ENCODE results near the gene EFEMP1. TPM values are rescaled to one million over a fixed set of nuclear protein-coding genes. Genes with fewer than 3 reads are reported as not detected.

Gene EFEMP1
- total RNA-seq, 6 donors from 2014 or later, result 65.0 to 293 (median 213) TPM

- H3K4me1 ChIP-seq, result peaks cover 0 to 20% (median 11%) of the 10 kb centered on the region in 4 donors
- WGBS, 2 donors, result 14 to 25% methylated on average over 2 of the region's 2 CpGs
- ATAC-seq (ENCODE audit: low FRiP score in 2 of 2) (no peak), DNase-seq (no peak)
- H3K36me3 ChIP-seq, result no peaks in the 10 kb centered on the region
- no peaks in the 10 kb centered on the region for H3K27me3 ChIP-seq
- H3K9me3 ChIP-seq, result no peaks in the 10 kb centered on the region
- H3K27ac ChIP-seq, result peak overlapping the region in 1 of 4 donors; percentile 37
- no peak overlapping the region for H3K4me3 ChIP-seq
- TF ChIP-seq, protein P1, sequence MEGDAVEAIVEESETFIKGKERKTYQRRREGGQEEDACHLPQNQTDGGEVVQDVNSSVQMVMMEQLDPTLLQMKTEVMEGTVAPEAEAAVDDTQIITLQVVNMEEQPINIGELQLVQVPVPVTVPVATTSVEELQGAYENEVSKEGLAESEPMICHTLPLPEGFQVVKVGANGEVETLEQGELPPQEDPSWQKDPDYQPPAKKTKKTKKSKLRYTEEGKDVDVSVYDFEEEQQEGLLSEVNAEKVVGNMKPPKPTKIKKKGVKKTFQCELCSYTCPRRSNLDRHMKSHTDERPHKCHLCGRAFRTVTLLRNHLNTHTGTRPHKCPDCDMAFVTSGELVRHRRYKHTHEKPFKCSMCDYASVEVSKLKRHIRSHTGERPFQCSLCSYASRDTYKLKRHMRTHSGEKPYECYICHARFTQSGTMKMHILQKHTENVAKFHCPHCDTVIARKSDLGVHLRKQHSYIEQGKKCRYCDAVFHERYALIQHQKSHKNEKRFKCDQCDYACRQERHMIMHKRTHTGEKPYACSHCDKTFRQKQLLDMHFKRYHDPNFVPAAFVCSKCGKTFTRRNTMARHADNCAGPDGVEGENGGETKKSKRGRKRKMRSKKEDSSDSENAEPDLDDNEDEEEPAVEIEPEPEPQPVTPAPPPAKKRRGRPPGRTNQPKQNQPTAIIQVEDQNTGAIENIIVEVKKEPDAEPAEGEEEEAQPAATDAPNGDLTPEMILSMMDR (IDR thresholded peaks at IDR 0.05), result no peak
- TF ChIP-seq POLR2AphosphoS5 (IDR thresholded peaks at IDR 0.05) (no peak), POLR2A (IDR thresholded peaks at IDR 0.05) (no peak), EP300 (IDR thresholded peaks at IDR 0.05) (no peak)
Observed at GRCh38 chr2:55891671-55892094, 31.9 kb downstream of the EFEMP1 start.

- 76 to 85% methylated on average over 3 of the region's 3 CpGs for WGBS, 2 donors
- peak overlapping the region in 1 of 4 donors; percentile 12 for H3K27ac ChIP-seq
Observed at GRCh38 chr2:55888936-55889335, 34.6 kb downstream of the EFEMP1 start.

GRCh38 chr2:55887901-55888624 is 35.5 kb downstream of the EFEMP1 start:
- H3K27ac ChIP-seq, result peak overlapping the region in 2 of 4 donors; percentile 11 to 24
- H3K9me3 ChIP-seq, result no peaks in the 10 kb centered on the region
- no peaks in the 10 kb centered on the region for H3K27me3 ChIP-seq
- ATAC-seq (ENCODE audit: low FRiP score in 2 of 2) (peak in 1 of 2 donors; percentile 34), DNase-seq (no peak)
- TF ChIP-seq POLR2AphosphoS5 (IDR thresholded peaks at IDR 0.05), result no peak
- TF ChIP-seq, protein P1 (IDR thresholded peaks at IDR 0.05), result no peak
- no peak for TF ChIP-seq POLR2A (IDR thresholded peaks at IDR 0.05)
- H3K4me3 ChIP-seq, result no peak overlapping the region
- H3K4me1 ChIP-seq, result peaks cover 7 to 27% (median 14%) of the 10 kb centered on the region in 4 donors
- H3K36me3 ChIP-seq, result no peaks in the 10 kb centered on the region
- 83 to 85% methylated on average over 7 of the region's 7 CpGs for WGBS, 2 donors

More at GRCh38 chr2:55888936-55889335, 34.6 kb downstream of the EFEMP1 start:
- Histone ChIP-seq H3K9me3 (no peaks in the 10 kb centered on the region), H3K4me1 (peaks cover 7 to 21% (median 14%) of the 10 kb centered on the region in 4 donors), H3K27me3 (no peaks in the 10 kb centered on the region), H3K4me3 (no peak overlapping the region), H3K36me3 (no peaks in the 10 kb centered on the region)
- TF ChIP-seq, protein P1 (IDR thresholded peaks at IDR 0.05), result no peak
- TF ChIP-seq EP300 (IDR thresholded peaks at IDR 0.05) (no peak), POLR2A (IDR thresholded peaks at IDR 0.05) (no peak), POLR2AphosphoS5 (IDR thresholded peaks at IDR 0.05) (no peak)
- ATAC-seq (ENCODE audit: low FRiP score in 2 of 2), result peak in 1 of 2 donors; percentile 49
- no peak for DNase-seq

DNA sequence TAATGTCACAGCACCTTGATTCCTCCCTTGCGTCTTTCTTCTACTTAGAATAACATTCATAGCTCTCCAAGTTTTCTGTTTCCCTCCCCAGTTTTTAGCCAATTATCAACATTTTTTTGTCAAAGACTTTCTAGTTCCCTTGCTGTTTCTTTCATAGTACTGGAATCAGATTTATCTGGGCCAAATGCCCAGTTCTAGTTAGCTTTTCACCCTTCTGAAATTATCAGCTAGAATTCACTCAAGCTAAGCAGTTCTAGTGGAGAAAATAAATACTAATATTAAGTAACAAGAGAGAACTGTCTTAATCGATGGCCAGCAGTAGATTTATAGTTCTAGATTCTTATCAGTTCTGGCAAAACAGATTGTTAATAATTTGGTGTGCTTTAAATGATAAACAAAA is 36.2 kb downstream of the EFEMP1 start:
- WGBS, 2 donors, result 43 to 52% methylated on average over 2 of the region's 2 CpGs
- Histone ChIP-seq H3K4me3 (no peak overlapping the region), H3K27me3 (no peaks in the 10 kb centered on the region), H3K36me3 (no peaks in the 10 kb centered on the region), H3K4me1 (peaks cover 7 to 23% (median 13%) of the 10 kb centered on the region in 4 donors), H3K9me3 (no peaks in the 10 kb centered on the region), H3K27ac (peak overlapping the region in 3 of 4 donors; percentile 11 to 24 (median 18))
- TF ChIP-seq, protein P1 (IDR thresholded peaks at IDR 0.05), result no peak
- TF ChIP-seq POLR2A (IDR thresholded peaks at IDR 0.05) (no peak), EP300 (IDR thresholded peaks at IDR 0.05) (no peak), POLR2AphosphoS5 (IDR thresholded peaks at IDR 0.05) (no peak)
- DNase-seq, result no peak
- ATAC-seq (ENCODE audit: low FRiP score in 2 of 2), result peak in 1 of 2 donors; percentile 20

- peaks cover 0 to 5% (median 0%) of the 10 kb centered on the region in 4 donors for H3K36me3 ChIP-seq
- ATAC-seq (ENCODE audit: low FRiP score in 2 of 2) (peak in 1 of 2 donors; percentile 3), DNase-seq (no peak)
- TF ChIP-seq, protein P1 (IDR thresholded peaks at IDR 0.05), result no peak
- TF ChIP-seq POLR2A (IDR thresholded peaks at IDR 0.05) (no peak), EP300 (IDR thresholded peaks at IDR 0.05) (no peak), POLR2AphosphoS5 (IDR thresholded peaks at IDR 0.05) (no peak)
- peak overlapping the region in 1 of 4 donors; percentile 45 for H3K27ac ChIP-seq
- H3K27me3 ChIP-seq, result no peaks in the 10 kb centered on the region
- H3K4me3 ChIP-seq, result no peak overlapping the region
- peaks cover 7 to 18% (median 9%) of the 10 kb centered on the region in 4 donors for H3K4me1 ChIP-seq
- H3K9me3 ChIP-seq, result no peaks in the 10 kb centered on the region
Observed at GRCh38 chr2:55885944-55886281, 37.7 kb downstream of the EFEMP1 start.

All from upper lobe of left lung (tissue), 6 donors.